SK-N-SH (cell line): ENCODE measurements around the gene MGAT5. TPM values are rescaled to one million over a fixed set of nuclear protein-coding genes. Genes with fewer than 3 reads are reported as not detected.

Experiments
- CTCF ChIA-PET: fragments of 300-600, 350-600 bp; formaldehyde crosslinking; extraction: SDS; loops from one replicate; lab custom pipeline; 2021; lab: Yijun Ruan, JAX
- POLR2A ChIA-PET: fragments of 350-600 bp; sonication (Branson Sonifier 250); formaldehyde crosslinking; extraction: SDS; loops from one replicate; lab custom pipeline; 2020; ENCODE audit warnings: antibody characterized with exemption, inconsistent platforms; lab: Yijun Ruan, JAX
- DNase-seq: peaks from one replicate; pipeline ENCODE4 v3.0.0; 2012
- H2AFZ ChIP-seq: fragments of 200-600 bp; sonication (generic); 2 replicates; pipeline ENCODE4 v1.8.1; 2016; ENCODE audit warnings: antibody characterized with exemption, mild to moderate bottlenecking, low read depth
- H3F3A ChIP-seq: fragments of 200-600 bp; sonication (generic); replicated peaks from 2 replicates; pipeline ENCODE3; 2016; ENCODE audit warnings: antibody characterized with exemption, mild to moderate bottlenecking; ENCODE audit not compliant: insufficient read depth
- H3K27ac ChIP-seq, 2 experiments: fragments of 200-500 bp in 1 of 2; fragments of 200-600 bp in 1 of 2; sonication (Bioruptor generic) in 1 of 2; sonication (generic), shearing (Covaris generic) in 1 of 2; 2 replicates each; pipeline versions ENCODE4 v1.5.1 to v1.6.1; 2014 to 2016; ENCODE audit warnings: low read depth in 2 of 2, inconsistent platforms in 1 of 2, low read length in 1 of 2, mild to moderate bottlenecking in 1 of 2, mixed read lengths in 1 of 2
- H3K27me3 ChIP-seq: fragments of 200-600 bp; sonication (generic), shearing (Covaris generic); 2 replicates; pipeline ENCODE4 v1.6.1; 2016; ENCODE audit warnings: mixed run types; ENCODE audit not compliant: insufficient read depth
- H3K36me3 ChIP-seq, 2 experiments: fragments of 200-500 bp in 1 of 2; fragments of 200-600 bp in 1 of 2; sonication (Bioruptor generic) in 1 of 2; sonication (generic) in 1 of 2; replicated peaks in 1 of 2; 2 replicates each; pipeline versions ENCODE3 to v1.5.1; 2014 to 2016; ENCODE audit warnings: low read length in 1 of 2, mild to moderate bottlenecking in 1 of 2; ENCODE audit not compliant: insufficient read depth in 2 of 2, control insufficient read depth in 1 of 2
- H3K4me1 ChIP-seq, 2 experiments: fragments of 200-500 bp in 1 of 2; fragments of 200-600 bp in 1 of 2; sonication (Bioruptor generic) in 1 of 2; sonication (generic), shearing (Covaris generic) in 1 of 2; 2 replicates each; pipeline versions ENCODE4 v1.5.1 to v1.6.1; 2014 to 2016; ENCODE audit warnings: low read depth in 1 of 2, low read length in 1 of 2, mixed run types in 1 of 2; ENCODE audit not compliant: insufficient read depth in 2 of 2, control insufficient read depth in 1 of 2
- H3K4me2 ChIP-seq: fragments of 200-600 bp; sonication (generic), shearing (Covaris generic); 2 replicates; pipeline ENCODE4 v1.6.1; 2017; ENCODE audit warnings: mixed run types
- H3K4me3 ChIP-seq, 2 experiments: fragments of 200-500 bp in 1 of 2; fragments of 200-600 bp in 1 of 2; sonication (Bioruptor generic) in 1 of 2; sonication (generic), shearing (Covaris generic) in 1 of 2; 2 replicates each; pipeline versions ENCODE4 v1.5.1 to v1.8.1; 2014 to 2016; ENCODE audit warnings: low read depth in 2 of 2, inconsistent platforms in 1 of 2, low read length in 1 of 2, mild to moderate bottlenecking in 1 of 2, mixed read lengths in 1 of 2, moderate library complexity in 1 of 2
- H3K79me2 ChIP-seq: fragments of 200-600 bp; sonication (generic); 2 replicates; pipeline ENCODE4 v1.8.1; 2017; ENCODE audit warnings: mild to moderate bottlenecking; ENCODE audit not compliant: insufficient read depth
- H3K9ac ChIP-seq: fragments of 200-600 bp; sonication (generic); 2 replicates; pipeline ENCODE4 v1.6.1; 2017; ENCODE audit warnings: mixed run types
- H3K9me2 ChIP-seq: fragments of 200-600 bp; sonication (generic); 2 replicates; pipeline ENCODE4 v1.6.1; 2017; ENCODE audit warnings: mixed run types
- H3K9me3 ChIP-seq: fragments of 200-600 bp; sonication (generic); 2 replicates; pipeline ENCODE4 v1.6.1; 2017; ENCODE audit warnings: mixed run types, mild to moderate bottlenecking, moderate library complexity
- H4K20me1 ChIP-seq: fragments of 200-600 bp; sonication (generic); 2 replicates; pipeline ENCODE4 v1.6.1; 2017; ENCODE audit warnings: mild to moderate bottlenecking, mixed run types; ENCODE audit not compliant: insufficient read depth
- EP300 ChIP-seq, 2 experiments: IDR thresholded peaks; 2 replicates each; pipeline versions ENCODE4 v1.4.0 to v1.6.1; 2012; ENCODE audit warnings: borderline replicate concordance in 1 of 2, low read depth in 1 of 2, low read length in 1 of 2
- FOXM1 ChIP-seq: IDR thresholded peaks from 2 replicates; pipeline ENCODE4 v1.4.0; 2012; ENCODE audit warnings: low read depth, mild to moderate bottlenecking
- GATA2 ChIP-seq: sonication (generic); formaldehyde crosslinking; IDR thresholded peaks from 2 replicates; pipeline ENCODE4 v1.5.0; 2020; ENCODE audit warnings: mild to moderate bottlenecking, missing genetic modification reagents
- MEF2A ChIP-seq: IDR thresholded peaks from 2 replicates; pipeline ENCODE4 v1.4.0; 2012; ENCODE audit warnings: low read depth, borderline replicate concordance
- MXI1 ChIP-seq: IDR thresholded peaks from 2 replicates; pipeline ENCODE4 v1.6.1; 2012; ENCODE audit warnings: mild to moderate bottlenecking, low read depth, low read length, improper control_type of control experiment
- NRF1 ChIP-seq: IDR thresholded peaks from 2 replicates; pipeline ENCODE4 v1.6.1; 2012; ENCODE audit warnings: low read depth, mild to moderate bottlenecking, low read length
- POLR2AphosphoS5 ChIP-seq: IDR thresholded peaks from 2 replicates; pipeline ENCODE4 v1.6.1; 2012; ENCODE audit warnings: low read depth, low read length
- RAD21 ChIP-seq: IDR thresholded peaks from 2 replicates; pipeline ENCODE4 v1.6.1; 2012; ENCODE audit warnings: mild to moderate bottlenecking, low read length
- RCOR1 ChIP-seq: fragments of 150-350 bp; IDR thresholded peaks from 2 replicates; pipeline ENCODE4 v1.6.1; 2017; ENCODE audit warnings: antibody characterized with exemption, low read length
- RFX5 ChIP-seq: IDR thresholded peaks from 2 replicates; pipeline ENCODE4 v1.6.1; 2012; ENCODE audit warnings: mild to moderate bottlenecking, improper control_type of control experiment, low read length
- SIN3A ChIP-seq: IDR thresholded peaks from 2 replicates; pipeline ENCODE4 v1.6.1; 2012; ENCODE audit warnings: low read depth, mild to moderate bottlenecking, low read length, moderate library complexity, borderline replicate concordance
- TAF1 ChIP-seq: IDR thresholded peaks from 2 replicates; pipeline ENCODE4 v1.6.1; 2012; ENCODE audit warnings: low read depth, mild to moderate bottlenecking, low read length, moderate library complexity, borderline replicate concordance
- TCF12 ChIP-seq: IDR thresholded peaks from 2 replicates; pipeline ENCODE4 v1.4.0; 2012
- WGBS: methylation state at CpG from one replicate; pipeline ENCODE4 v1.1.6; 2017; ENCODE audit warnings: low lambda C conversion rate; 5-methylcytosine and 5-hydroxymethylcytosine counted together
- polyA plus RNA-seq, 3 experiments: library from polyadenylated mRNA; depleted of rRNA; stranded (reverse); fragments of >200 nt; gene quantifications; 2 replicates each; pipeline ENCODE4 v1.2.3, GENCODE V29; 2012
- TF ChIP-seq, protein P1 (sequence below): IDR thresholded peaks from 2 replicates; pipeline ENCODE4 v1.4.0; 2012; ENCODE audit warnings: low read depth, borderline replicate concordance
- TF ChIP-seq, protein P2 (sequence below): IDR thresholded peaks from 2 replicates; pipeline ENCODE4 v1.6.1; 2012; ENCODE audit warnings: mild to moderate bottlenecking, low read depth, low read length, moderate library complexity
- TF ChIP-seq, protein P3 (sequence below): fragments of 200-600 bp; sonication (generic); IDR thresholded peaks from 2 replicates; pipeline ENCODE4 v1.6.1; 2017; ENCODE audit warnings: antibody characterized with exemption, mild to moderate bottlenecking, moderate library complexity
- TF ChIP-seq, protein P4 (sequence below): fragments of 150-350 bp; IDR thresholded peaks from 2 replicates; pipeline ENCODE4 v1.6.1; 2016; ENCODE audit warnings: mild to moderate bottlenecking, low read depth, low read length
- TF ChIP-seq, protein P5 (sequence below): IDR thresholded peaks from 2 replicates; pipeline ENCODE4; 2012

MGAT5 gene
- polyA plus RNA-seq, 1 of the 3 experiments (the other 2 are of a cell fraction), result 18.2 TPM

DNA sequence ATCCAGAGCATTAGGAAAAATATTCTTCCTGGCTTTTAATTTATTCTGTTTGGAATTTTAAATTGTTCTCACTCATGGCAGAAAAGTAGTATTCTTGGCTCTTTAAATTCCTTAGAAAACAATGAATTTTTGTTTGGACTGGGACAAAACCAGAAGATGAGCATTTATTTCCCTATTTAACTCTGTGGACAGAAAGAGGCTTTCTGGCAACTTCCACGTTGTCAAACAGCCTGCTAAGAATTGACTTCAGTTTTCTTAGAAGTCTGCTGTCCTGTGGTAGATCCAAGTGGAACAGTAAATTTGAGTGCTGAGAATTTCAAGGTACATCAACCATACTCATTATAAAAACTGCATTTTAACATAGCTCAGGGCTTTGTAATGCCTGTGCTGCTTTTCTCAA lies 83.8 kb downstream of the MGAT5 start:
- no peak for DNase-seq
- POLR2A ChIA-PET, result interaction anchor here (1.1 to 2.1 kb wide), 2 partner anchors 10 to 74 kb away, joined by 3 to 9 read pairs; no protein-coding TSS in a partner anchor
- no peaks in the 10 kb centered on the region for H3K9me2 ChIP-seq
- no peak for TF ChIP-seq GATA2 (CRISPR knock-in tag)
- TF ChIP-seq RCOR1, result no peak
- H3K27me3 ChIP-seq, result no peaks in the 10 kb centered on the region
- H2AFZ ChIP-seq, result no peak overlapping the region
- no peaks in the 10 kb centered on the region for H3F3A ChIP-seq
- H3K79me2 ChIP-seq, result no peaks in the 10 kb centered on the region
- H3K36me3 ChIP-seq, result peaks cover 0 to 4% of the 10 kb centered on the region in 2 experiments
- H3K9ac ChIP-seq, result no peak overlapping the region
- CTCF ChIA-PET, result interaction anchor here (0.9 to 4.9 kb wide), 8 partner anchors 10 to 453 kb away, joined by 3 to 30 read pairs (median 11); no protein-coding TSS in a partner anchor
- H3K4me2 ChIP-seq, result no peak overlapping the region
- H3K4me1 ChIP-seq, result peaks cover 0 to 37% of the 10 kb centered on the region in 2 experiments; a peak in 2 of 4 replicates
- WGBS, result 80% methylated on average over 1 of the region's 1 CpG
- no peaks in the 10 kb centered on the region for H4K20me1 ChIP-seq
- H3K9me3 ChIP-seq, result no peaks in the 10 kb centered on the region
- no peak overlapping the region for H3K4me3 ChIP-seq
- peak overlapping the region in 1 of 2 experiments; percentile 100; a peak in 2 of 4 replicates for H3K27ac ChIP-seq

DNA sequence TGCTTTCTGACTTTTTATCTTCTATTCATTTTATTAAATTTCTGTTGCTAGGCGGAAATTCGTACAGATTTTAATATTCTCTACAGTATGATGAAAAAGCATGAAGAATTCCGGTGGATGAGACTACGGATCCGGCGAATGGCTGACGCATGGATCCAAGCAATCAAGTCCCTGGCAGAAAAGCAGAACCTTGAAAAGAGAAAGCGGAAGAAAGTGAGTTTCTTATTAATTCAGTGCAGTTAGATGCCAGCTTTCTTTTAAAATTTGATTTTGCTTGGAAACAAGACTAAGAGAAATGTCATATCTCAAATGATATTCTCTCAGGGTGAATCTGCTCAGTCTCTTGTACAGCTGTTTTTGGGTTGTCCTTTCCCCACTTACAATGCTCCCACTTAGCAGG lies 84.3 kb downstream of the MGAT5 start:
- Histone ChIP-seq H4K20me1 (no peaks in the 10 kb centered on the region), H3K27me3 (no peaks in the 10 kb centered on the region), H3K4me3 (no peak overlapping the region), H3K27ac (peak overlapping the region in 1 of 2 experiments; percentile 100; a peak in 2 of 4 replicates), H3K4me1 (peaks cover 0 to 37% of the 10 kb centered on the region in 2 experiments; a peak in 2 of 4 replicates), H3K36me3 (peaks cover 0 to 4% of the 10 kb centered on the region in 2 experiments), H3K9me3 (no peaks in the 10 kb centered on the region), H2AFZ (no peak overlapping the region), H3K9ac (no peak overlapping the region), H3K9me2 (no peaks in the 10 kb centered on the region), H3K4me2 (no peak overlapping the region), H3F3A (no peaks in the 10 kb centered on the region), H3K79me2 (no peaks in the 10 kb centered on the region)
- 96% methylated on average over 8 of the region's 8 CpGs for WGBS
- ChIA-PET CTCF (interaction anchor here (0.9 to 2.7 kb wide), 6 partner anchors 10 to 178 kb away, joined by 3 to 14 read pairs (median 6); no protein-coding TSS in a partner anchor), POLR2A (interaction anchor here (0.8 to 2.1 kb wide), 3 partner anchors 73 to 218 kb away, joined by 4 to 9 read pairs (median 5); no protein-coding TSS in a partner anchor)
- no peak for DNase-seq
- TF ChIP-seq SIN3A, result no peak
- TF ChIP-seq RFX5, result peak; percentile 56; the same call in 1 of the 2 replicates
- TF ChIP-seq, protein P1, sequence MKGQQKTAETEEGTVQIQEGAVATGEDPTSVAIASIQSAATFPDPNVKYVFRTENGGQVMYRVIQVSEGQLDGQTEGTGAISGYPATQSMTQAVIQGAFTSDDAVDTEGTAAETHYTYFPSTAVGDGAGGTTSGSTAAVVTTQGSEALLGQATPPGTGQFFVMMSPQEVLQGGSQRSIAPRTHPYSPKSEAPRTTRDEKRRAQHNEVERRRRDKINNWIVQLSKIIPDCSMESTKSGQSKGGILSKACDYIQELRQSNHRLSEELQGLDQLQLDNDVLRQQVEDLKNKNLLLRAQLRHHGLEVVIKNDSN, result no peak
- TF ChIP-seq RCOR1, result peak; percentile 13; the same call in 1 of the 2 replicates
- no peak for TF ChIP-seq TCF12
- no peak for TF ChIP-seq POLR2AphosphoS5
- TF ChIP-seq, protein P2, sequence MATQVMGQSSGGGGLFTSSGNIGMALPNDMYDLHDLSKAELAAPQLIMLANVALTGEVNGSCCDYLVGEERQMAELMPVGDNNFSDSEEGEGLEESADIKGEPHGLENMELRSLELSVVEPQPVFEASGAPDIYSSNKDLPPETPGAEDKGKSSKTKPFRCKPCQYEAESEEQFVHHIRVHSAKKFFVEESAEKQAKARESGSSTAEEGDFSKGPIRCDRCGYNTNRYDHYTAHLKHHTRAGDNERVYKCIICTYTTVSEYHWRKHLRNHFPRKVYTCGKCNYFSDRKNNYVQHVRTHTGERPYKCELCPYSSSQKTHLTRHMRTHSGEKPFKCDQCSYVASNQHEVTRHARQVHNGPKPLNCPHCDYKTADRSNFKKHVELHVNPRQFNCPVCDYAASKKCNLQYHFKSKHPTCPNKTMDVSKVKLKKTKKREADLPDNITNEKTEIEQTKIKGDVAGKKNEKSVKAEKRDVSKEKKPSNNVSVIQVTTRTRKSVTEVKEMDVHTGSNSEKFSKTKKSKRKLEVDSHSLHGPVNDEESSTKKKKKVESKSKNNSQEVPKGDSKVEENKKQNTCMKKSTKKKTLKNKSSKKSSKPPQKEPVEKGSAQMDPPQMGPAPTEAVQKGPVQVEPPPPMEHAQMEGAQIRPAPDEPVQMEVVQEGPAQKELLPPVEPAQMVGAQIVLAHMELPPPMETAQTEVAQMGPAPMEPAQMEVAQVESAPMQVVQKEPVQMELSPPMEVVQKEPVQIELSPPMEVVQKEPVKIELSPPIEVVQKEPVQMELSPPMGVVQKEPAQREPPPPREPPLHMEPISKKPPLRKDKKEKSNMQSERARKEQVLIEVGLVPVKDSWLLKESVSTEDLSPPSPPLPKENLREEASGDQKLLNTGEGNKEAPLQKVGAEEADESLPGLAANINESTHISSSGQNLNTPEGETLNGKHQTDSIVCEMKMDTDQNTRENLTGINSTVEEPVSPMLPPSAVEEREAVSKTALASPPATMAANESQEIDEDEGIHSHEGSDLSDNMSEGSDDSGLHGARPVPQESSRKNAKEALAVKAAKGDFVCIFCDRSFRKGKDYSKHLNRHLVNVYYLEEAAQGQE, result no peak
- TF ChIP-seq TAF1, result no peak
- TF ChIP-seq NRF1, result no peak
- TF ChIP-seq MXI1, result no peak
- TF ChIP-seq, protein P3, sequence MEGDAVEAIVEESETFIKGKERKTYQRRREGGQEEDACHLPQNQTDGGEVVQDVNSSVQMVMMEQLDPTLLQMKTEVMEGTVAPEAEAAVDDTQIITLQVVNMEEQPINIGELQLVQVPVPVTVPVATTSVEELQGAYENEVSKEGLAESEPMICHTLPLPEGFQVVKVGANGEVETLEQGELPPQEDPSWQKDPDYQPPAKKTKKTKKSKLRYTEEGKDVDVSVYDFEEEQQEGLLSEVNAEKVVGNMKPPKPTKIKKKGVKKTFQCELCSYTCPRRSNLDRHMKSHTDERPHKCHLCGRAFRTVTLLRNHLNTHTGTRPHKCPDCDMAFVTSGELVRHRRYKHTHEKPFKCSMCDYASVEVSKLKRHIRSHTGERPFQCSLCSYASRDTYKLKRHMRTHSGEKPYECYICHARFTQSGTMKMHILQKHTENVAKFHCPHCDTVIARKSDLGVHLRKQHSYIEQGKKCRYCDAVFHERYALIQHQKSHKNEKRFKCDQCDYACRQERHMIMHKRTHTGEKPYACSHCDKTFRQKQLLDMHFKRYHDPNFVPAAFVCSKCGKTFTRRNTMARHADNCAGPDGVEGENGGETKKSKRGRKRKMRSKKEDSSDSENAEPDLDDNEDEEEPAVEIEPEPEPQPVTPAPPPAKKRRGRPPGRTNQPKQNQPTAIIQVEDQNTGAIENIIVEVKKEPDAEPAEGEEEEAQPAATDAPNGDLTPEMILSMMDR, result no peak
- TF ChIP-seq EP300 (IDR thresholded peaks at IDR 0.05; ENCODE audit: borderline replicate concordance in 1 of 2, low read depth in 1 of 2, low read length in 1 of 2), result 0 out of 4 replicates have a peak, but pooled peaks of 1 of the 2 experiments have one; percentile 47
- TF ChIP-seq, protein P4, sequence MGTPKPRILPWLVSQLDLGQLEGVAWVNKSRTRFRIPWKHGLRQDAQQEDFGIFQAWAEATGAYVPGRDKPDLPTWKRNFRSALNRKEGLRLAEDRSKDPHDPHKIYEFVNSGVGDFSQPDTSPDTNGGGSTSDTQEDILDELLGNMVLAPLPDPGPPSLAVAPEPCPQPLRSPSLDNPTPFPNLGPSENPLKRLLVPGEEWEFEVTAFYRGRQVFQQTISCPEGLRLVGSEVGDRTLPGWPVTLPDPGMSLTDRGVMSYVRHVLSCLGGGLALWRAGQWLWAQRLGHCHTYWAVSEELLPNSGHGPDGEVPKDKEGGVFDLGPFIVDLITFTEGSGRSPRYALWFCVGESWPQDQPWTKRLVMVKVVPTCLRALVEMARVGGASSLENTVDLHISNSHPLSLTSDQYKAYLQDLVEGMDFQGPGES, result no peak
- no peak for TF ChIP-seq MEF2A
- TF ChIP-seq FOXM1, result no peak
- TF ChIP-seq, protein P5, sequence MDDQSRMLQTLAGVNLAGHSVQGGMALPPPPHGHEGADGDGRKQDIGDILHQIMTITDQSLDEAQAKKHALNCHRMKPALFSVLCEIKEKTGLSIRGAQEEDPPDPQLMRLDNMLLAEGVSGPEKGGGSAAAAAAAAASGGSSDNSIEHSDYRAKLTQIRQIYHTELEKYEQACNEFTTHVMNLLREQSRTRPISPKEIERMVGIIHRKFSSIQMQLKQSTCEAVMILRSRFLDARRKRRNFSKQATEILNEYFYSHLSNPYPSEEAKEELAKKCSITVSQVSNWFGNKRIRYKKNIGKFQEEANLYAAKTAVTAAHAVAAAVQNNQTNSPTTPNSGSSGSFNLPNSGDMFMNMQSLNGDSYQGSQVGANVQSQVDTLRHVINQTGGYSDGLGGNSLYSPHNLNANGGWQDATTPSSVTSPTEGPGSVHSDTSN, result no peak
- TF ChIP-seq GATA2 (CRISPR knock-in tag), result no peak
- TF ChIP-seq RAD21, result no peak
